T follicular helper cell (primary cell): ENCODE results near the gene BCL11A.

Experiments used
- DNase-seq: peaks from one replicate; pipeline ENCODE4 v3.0.0-alpha.2; 2020; ENCODE audit warnings: low read depth
- total RNA-seq, 2 experiments: gene quantifications; one replicate each; lab custom pipeline; 2026; lab: John Stamatoyannopoulos, UW

BCL11A gene
- total RNA-seq: 0.06 to 0.09 reads per million in 2 experiments

DNA sequence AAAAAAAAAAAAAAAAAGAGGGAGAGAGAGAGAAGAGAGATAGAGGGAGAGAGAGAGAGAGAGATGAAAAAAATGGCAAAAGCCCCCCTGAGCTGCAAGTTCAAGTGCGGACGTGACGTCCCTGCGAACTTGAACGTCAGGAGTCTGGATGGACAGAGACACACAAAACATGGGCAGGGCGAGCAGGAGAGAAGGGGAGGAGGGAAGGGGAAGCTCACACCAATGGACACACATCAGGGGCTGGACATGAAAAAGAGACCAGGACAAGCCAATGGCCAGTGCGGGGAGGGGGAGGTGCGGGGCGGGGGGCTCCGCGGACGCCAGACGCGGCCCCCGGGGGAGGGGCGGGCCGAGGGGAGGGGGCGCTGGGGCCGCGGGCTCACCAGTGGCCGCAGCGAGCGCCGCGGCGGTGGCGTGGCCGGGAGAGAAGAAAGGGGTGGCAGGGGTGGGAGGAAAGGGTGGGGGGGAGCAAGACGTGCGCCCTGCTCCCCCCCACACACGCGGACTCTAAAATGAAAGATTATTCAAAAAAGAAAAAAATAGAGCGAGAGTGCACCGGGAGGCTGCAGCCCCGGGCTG, at the start of gene BCL11A:
BCL11A (minus strand) TSS at position 160 of the 579 bp plus-strand sequence. CDS start 384 bp downstream, outside the sequence.
- DNase-seq: no peak

DNA sequence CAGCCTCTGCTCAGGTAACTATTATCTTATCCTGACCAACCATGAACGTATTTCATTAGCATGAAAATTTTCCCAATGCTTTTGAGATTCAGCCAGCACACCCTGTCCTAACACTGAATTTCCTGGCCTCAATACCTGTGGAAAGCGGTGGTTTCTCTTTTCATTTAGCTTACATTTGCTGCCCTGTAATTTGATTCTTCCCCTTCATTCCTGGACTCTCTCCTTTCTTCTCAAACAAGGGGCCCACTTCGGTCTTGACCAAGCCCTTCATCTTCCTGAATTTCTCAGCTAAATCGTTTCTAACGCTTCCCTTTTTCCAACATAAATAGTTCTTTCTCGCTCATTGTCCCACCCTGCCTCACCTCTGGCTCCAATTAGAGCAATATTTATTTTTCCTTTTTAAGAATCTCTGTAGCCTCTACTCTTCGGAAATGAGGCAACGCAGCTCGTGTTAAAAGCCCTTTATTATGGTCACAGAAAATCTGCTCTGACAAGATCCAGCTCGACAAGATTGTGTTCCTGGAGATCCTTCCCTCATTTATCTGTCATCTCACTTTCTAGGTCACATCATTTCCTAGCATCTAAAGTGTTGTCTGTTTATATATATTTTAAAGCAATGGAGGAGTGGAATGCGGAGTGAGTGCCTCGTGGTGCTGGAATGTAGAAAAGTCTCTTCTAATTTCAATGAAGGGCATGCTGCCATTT, 49.5 kb upstream of the BCL11A start:
- no peak for DNase-seq

DNA sequence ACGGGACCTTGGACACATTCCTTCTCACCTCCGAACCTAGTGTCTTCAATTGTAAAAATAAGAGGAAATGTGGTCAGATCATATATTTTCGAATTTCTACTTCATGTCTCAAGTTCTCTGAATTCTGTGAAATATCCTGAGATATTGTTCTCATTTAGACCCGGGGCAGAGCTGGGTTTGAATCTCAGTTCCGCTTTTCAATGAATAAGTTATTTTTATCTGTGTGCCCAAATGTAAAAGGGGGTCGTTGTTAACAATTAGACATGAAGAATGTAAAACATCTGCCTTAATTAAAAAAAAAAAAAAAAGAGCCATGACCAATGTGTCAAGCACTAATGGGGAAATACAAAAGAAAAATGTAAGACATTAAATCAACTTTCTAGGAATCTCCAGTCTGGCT, 48.9 kb upstream of the BCL11A start:
- no peak for DNase-seq

DNA sequence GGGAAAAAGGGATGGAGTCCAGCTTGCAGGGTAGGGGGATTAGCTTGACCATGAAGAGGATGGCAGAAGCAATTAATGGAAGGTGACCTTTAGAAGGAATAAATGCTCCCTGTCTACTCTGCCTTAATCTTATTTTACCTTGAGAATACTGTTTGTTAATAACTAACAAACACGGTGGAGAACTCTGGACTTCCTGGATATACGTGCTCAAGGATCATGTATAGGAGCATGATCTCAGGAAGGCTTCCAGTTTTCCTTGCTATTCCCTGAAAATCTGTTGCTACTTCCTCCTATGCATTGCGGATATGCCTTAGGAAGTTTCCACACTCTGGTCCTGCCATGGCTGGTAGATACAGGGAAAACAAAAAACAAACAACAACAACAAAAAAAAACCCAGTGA, 44.8 kb upstream of the BCL11A start:
- no peak for DNase-seq

DNA sequence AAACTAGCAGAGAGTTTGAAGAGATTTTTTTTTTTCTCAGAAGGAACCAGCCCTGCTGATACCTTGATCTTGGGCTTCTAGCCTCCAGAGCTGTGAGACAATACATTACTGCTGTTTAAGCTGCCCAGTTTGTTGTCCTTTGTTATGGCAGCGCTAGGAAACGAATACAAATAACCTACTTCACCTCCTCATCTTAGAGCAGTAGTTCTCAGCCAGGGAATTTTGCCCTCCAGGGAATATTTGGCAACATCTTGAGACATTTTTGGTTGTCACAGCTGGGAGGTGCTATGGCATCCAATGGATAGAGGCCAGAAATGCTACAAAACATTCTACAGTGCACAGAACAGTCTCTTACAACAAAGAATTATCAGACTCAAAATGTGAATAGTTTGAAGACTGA, 43.9 kb upstream of the BCL11A start:
- DNase-seq: no peak

DNA sequence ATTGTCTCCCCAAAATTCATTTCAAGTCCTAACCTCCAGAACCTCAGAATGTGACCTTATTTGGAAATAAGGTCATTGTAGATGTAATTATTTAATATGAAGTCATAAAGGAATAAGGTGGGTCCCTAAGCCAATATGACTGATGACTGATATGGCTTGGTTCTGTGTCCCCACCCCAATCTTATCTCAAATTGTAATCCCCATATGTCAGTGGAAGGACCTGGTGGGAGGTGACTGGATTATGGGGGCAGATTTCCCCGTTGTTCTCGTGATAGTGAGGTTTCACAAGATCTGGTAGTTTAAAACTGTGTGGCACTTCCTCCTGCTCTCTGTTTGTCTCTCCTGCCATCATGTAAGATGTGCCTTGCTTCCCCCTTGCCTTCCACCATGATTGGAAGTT, 43.0 kb upstream of the BCL11A start:
- DNase-seq: no peak

DNA sequence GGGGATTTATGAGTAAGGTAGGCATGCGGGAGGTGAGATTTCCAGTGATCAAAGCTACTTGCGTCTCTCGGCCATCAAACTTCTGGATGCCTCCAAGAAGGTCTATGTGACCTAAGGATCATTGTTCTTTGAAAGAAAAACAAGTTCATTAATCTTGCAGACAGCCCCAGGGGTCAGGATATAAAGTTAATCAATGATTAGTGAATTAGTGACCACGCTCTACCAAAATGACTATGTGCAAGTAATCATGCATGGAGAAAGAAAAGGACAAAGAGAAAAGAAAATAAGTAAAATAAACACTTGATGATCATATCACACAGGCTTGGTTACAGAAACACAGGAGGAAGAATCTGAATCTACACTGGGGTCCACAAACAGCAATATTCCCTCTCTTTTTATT, 42.5 kb upstream of the BCL11A start:
- no peak for DNase-seq

DNA sequence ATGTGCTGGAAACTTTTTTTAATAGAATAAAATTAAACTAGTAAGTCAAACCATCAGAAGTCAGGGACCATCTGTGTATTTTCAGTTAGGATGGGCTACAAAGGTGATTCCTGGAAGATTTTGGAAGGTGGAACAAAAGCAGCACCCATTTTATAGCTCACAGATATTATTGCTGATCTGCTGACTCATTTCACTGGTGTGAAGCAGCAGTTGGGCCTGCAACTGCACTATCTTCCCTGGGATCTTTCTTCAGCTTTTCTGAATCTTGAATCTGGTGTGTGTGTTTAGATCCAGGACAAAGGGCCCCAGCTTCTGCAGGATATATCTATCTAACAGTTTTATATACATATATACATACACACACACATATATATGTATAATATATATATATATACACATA, 35.6 kb upstream of the BCL11A start:
- DNase-seq: no peak

DNA sequence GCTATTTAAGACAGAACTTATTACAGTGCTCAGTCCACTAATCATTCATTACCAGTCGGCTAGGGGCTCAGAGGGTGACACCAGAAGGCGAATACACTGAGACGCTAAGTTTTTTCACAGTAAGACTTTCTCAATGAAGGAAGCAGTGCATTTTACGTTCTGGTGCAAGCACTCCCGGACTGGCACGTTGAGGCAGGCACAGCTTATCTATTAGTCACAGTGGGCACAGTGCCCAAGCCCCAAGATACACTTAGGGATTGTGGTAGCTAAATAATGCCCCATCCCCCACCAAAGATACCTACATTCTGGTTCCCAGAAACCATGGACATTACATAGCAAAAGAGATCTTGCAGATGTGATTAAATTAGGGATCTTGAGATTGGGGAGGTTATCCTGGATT, 32.6 kb upstream of the BCL11A start:
- no peak for DNase-seq

DNA sequence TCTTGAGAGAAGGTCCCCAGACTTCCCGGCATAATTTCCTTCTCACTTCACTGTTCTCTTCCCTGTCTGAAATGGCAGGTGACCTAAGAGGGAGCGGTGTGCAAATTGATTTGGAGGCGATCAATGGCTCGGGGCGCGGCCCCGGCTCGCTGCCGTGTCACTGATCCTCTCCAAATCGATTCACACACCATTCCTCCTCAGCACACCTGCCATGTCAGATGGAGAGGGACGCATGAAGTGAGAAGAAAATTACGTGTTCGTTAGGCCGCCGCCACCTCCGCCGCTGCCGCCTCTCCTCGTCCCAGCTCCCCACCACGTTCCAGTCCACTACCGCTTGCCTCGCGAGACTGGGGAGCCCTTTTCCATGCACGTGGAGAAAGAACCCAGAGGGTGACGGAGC, 31.8 kb upstream of the BCL11A start:
- no peak for DNase-seq

DNA sequence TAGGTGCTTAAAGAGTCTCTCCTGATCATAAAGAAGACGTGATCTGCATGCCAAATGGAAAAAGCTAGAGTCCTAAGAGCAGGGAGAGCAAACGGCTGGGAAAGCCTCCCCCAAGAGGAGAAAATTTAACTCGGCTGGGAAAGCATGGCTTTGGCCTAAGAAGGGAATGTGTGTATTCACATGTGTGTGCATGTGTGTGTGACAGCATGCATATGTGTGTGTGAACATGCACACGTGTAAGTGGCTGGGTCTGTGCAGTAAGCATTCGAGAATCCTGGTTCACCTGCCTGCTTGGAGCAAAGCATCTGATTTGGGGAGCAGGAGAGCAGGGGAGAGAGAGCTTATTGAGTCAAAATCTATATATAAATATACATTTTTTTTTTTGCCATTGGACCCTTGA, 30.1 kb upstream of the BCL11A start:
- no peak for DNase-seq

DNA sequence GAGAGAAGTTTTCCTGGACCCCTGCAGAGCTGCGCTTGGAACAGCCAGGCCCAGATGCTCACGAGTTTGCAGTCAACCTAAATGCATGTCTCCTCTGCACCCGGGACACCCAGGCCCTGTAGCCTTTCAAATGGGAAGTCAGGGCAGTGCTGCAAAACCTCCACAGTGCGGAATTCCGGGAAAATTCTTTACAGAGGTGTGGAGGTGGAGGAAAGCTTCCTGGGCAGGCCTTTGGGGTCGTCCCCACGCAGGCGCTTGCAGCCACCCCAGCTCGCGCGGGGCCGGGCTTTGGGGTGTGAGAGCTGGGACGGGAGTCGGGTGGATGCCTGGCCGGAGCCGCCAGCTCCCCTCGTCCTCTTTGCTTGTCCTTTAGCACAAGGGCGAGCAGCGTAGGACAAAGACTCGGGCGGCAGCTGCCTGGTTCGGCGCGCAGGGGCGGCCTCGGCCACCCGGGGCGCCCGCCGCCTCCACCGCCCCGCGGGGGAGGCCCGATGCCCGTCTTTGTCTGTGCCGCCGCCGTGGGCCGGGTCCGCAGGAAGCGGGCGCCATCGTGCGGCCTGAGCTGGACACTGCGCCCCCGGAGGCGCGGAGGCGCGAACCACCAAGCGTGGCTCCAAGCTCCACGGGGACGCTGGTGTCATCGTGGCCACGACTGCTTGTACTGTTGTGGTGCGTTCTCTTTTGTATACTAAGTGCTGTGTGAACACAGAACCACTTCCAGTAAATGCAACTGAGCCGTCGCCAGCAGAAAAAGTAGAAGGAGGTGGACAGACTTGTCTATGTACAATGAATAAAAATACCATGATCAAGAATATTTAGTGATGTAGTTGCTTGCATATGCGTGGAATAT, 28.2 kb upstream of the BCL11A start:
- DNase-seq: peak; percentile 22

DNA sequence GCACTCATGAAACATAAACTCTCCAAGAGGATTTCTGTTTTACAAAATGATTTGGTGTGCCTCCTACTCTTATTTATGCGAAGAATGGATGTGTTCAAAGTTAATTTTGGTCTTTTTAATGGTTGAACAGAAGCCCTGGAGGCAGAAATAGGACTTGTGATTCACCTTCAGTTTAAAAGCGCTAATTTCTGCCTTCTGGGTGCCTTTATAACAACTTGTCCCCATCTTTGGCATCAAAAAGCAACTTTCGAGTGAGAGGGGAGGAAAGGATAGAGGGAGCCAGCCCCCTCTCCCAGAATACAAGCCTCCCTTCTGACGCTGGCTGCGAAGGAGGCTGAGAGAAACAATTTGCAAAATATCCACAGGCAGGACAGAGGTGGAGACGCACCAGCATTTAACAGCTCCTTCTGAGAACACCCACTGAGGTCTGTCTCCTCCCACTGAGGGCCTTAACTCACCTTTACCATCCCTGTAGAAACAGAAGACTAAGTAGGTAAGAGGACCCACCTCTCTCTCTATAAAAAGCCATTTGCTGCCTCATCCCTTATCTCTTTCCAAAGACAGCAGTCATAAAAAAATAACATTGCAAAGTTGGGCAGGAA, 24.3 kb upstream of the BCL11A start:
- DNase-seq: no peak

DNA sequence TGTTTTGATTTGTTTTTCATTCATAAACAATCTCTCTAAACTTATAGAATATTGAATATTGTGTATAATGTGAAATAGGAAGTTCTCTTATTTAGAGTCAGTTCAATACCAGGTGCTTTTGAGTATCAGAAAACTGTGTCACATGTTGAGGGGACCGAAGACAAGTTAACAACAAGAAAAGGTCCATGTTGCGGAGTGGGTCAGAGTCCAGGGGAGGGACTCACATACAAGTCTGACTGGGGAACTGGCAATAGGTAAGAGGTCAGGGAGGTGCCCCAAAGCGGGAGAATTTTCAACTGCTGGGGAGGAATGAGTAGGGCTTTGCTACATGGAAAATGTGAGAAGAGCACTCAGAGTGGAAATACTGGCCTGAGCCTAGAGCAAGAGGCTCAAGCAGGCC, 19.8 kb upstream of the BCL11A start:
- no peak for DNase-seq

DNA sequence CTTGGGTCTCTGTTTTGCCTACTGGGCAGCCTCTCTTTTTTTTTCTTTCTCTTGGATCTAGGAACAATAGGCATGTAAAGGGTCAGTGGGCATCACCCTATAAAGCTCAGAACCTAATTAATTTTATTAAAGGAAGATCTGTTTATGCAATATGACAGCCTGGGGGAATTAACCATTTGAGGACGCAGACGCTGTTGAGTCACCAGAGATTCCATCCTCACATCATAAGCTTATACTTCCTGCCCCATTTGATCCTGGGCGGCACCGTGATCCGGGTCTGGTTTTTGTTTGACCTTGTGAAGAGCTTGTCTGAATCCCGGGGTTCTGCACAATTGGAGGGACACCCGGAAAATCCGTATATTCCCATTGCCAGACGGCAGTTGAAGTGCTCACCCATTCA, 16.8 kb upstream of the BCL11A start:
- DNase-seq: no peak

DNA sequence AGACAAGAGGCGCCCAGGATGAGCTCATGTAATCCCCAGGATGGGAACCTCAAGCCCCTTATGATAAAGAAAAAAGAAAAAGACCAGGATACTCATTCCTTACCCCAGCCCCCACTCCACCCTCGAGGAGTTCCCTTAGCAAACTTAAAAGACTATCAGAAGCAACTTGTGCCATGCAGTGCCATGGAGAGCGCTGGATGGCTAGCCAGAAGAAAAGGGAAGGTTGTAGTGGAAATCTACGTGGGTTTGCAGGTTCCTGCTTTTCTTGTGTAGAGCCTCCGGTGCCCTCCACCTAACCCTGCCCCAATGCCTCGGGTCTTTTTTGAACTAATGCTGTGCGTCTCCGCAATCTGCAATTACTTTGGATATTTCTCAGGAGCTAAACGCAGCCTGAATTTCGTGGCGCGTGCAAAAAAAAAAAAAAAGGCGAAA, 16.2 kb upstream of the BCL11A start:
- no peak for DNase-seq

DNA sequence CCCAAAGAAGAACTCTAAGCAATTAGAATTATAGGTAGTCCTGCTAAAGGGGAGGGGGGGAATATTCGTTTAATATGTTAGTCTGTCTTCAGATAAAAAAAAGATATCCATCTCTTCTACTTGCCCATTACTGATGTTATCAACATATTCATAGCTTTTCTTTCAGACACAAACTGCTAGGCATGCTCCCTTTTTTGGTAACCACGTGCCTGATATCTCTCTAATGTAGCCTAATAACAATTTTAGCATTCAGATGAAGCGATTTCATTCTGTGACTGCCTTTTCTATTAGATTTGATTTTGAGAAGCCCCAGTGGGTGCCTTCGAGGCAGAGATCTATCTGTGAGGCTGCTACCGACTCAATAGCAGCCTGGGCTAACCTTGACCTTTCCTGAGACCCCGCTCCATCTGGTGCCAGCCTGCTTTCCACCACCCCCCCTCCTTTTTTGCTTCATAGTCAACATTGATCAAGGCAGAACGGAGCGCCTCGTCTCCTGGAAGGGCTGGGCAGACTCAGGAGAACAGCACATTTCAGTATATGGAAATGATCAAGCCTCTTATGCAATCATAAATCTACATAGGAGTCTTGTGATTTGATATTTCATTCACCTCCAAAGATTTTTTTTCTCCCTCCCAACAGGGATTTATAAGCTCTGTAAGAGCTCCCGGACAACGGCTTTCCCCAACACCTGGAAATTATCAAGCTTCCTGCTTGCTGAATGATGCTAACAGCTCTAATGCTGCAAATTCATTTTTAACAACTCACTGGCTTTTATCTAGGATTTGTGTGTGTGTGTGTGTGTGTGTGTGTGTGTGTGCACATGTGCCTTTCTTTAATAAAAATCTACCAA, 14.7 kb upstream of the BCL11A start:
- no peak for DNase-seq

DNA sequence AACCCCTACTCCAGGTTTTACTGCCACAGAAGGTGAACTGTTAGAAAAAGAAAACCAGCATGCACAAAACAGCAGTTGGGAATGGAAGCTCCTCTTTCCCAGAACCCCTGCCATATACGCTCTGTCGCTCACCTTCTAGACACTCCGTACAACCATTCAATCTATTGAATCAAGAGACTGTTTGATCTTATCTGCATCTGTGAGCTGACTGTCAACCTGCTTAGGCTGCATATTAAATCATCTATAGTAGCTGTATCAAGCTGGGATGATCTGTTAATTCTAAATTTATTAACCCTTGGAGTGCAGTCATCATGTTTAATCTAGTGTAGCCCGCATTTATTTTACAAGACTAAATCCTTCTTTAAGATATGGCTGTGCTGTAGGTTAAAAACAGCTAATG, 13.6 kb upstream of the BCL11A start:
- no peak for DNase-seq

DNA sequence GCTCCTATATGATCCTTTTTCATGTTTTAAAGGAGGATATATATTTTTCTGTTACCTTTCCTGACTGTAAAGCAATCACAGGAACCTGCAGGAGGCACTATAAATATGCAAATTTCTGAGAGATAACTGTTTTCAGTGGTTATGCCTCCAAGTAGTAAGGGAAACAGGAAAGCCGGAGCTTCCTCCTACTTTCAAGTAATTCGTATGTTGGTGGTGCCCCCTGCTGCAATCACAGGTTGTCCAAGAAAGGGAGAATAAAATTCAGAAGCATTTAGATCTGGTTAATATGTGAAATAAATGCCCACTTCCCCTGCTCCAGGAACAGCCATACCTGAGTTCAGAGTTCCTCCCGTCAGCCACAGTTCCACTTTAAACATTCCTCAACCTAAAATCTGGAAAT, 12.0 kb upstream of the BCL11A start:
- no peak for DNase-seq

DNA sequence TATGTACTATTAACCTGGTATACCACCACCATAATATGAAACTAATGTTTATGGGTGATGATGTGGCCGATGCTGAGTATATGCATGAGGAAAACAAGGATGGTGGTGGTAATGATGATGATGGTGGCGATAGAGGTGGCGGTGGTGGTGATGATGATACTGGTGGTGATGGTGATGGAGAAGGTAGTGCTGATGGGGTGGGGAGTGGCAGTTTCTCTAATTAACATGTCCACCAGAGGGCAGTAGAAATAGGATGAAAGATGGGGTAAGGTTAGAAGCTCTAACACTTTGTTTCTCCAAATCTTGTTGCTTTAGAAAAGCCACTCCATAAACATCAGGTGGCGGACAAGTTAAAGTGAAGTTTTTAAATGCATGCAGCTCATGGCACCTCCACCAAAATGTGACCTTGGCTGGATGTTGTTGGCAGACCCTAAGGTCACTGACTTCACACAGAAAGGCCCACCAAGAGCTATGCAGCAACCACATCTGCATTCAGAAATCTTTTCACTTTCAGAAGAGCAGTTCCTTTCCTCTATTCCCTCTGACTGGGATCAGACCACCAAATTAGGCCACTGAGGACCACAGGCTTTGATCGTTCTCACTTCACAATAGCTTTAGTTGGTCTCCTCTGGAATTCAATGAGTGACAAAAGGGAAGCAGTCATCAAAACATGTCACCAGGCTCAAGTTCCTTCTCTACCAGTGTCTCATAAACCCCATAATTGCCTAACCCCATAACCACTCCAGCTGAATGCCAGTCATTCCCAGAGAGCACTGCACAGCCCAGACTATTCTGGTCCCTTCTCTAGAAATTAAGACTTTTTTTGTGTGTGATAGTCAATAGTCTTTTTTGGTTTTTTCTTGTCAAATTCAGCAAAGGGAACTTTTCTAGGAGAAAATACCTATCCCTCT, 7.5 kb upstream of the BCL11A start:
- no peak for DNase-seq

DNA sequence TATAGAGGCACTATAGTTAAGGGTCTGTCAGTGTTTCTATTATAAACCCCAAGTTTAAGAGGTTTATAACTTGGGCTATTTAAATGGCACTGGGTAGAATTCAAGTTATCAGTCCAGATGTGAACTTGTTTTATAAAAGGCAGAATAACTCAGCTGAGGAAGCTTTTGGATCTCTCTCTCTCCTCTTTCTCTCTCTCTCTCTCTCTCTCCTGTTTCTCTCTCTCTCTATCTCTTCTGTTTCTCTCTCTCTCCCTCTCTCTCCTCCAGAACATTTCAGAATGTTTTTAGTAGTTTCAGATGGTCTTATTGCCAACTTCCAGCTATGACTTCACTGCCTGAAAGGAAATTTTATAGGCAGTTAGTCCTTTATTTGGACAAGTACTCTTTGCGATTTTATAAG, 6.4 kb upstream of the BCL11A start:
- DNase-seq: no peak
